Measurements from ENCODE around the gene SAP30BP. TPM values are rescaled to one million over a fixed set of nuclear protein-coding genes. Genes with fewer than 3 reads are reported as not detected.

Gene SAP30BP
- total RNA-seq, 1 donor from 2014 or later = 125 TPM

GRCh38 chr17:75757086-75757681 lies 90.0 kb downstream of the SAP30BP start:
- peaks cover 9% of the 10 kb centered on the region for H3K4me1 Mint-ChIP-seq (ENCODE audit: unreplicated experiment)
- no peaks in the 10 kb centered on the region for H3K9me3 Mint-ChIP-seq (ENCODE audit: unreplicated experiment)
- no peak overlapping the region for H3K4me3 Mint-ChIP-seq (ENCODE audit: unreplicated experiment)
- TF ChIP-seq CTCF (IDR thresholded peaks at IDR 0.05; ENCODE audit: unreplicated experiment) = no peak
- DNase-seq (ENCODE audit: low spot score) = no peak
- H3K27me3 Mint-ChIP-seq (ENCODE audit: unreplicated experiment) = peaks cover 8% of the 10 kb centered on the region
- peaks cover 3% of the 10 kb centered on the region for H3K36me3 Mint-ChIP-seq (ENCODE audit: low read depth, unreplicated experiment)
- H3K27ac Mint-ChIP-seq (ENCODE audit: unreplicated experiment) = no peak overlapping the region

Other genes with a start within 250 kb of the SAP30BP start
- 111 TPM for gene TMEM94, start 210.7 kb upstream of the SAP30BP start, total RNA-seq (ENCODE audit: unreplicated experiment)
- 47.8 TPM for gene CASKIN2, start 151.8 kb upstream of the SAP30BP start, total RNA-seq (ENCODE audit: unreplicated experiment)
- 18.8 TPM for gene TSEN54, start 150.8 kb upstream of the SAP30BP start, total RNA-seq (ENCODE audit: unreplicated experiment)
- 34.4 TPM for gene LLGL2, start 141.6 kb upstream of the SAP30BP start, total RNA-seq (ENCODE audit: unreplicated experiment)
- 224 TPM for gene MYO15B, start 79.5 kb upstream of the SAP30BP start, total RNA-seq (ENCODE audit: unreplicated experiment)
- 1.1 TPM for gene SMIM5, start 33.9 kb upstream of the SAP30BP start, total RNA-seq (ENCODE audit: unreplicated experiment)
- 40.2 TPM for gene RECQL5, start 184 bp upstream of the SAP30BP start, total RNA-seq (ENCODE audit: unreplicated experiment)
- 0.54 TPM for gene ITGB4, start 54.1 kb downstream of the SAP30BP start, total RNA-seq (ENCODE audit: unreplicated experiment)
- gene GALK1, start 97.9 kb downstream of the SAP30BP start, total RNA-seq (ENCODE audit: unreplicated experiment) = 18.0 TPM
- 28.8 TPM for gene UNK, start 117.5 kb downstream of the SAP30BP start, total RNA-seq (ENCODE audit: unreplicated experiment)
- gene UNC13D, start 177.1 kb downstream of the SAP30BP start, total RNA-seq (ENCODE audit: unreplicated experiment) = 11.5 TPM
- 69.6 TPM for gene WBP2, start 188.0 kb downstream of the SAP30BP start, total RNA-seq (ENCODE audit: unreplicated experiment)
- gene TRIM47, start 211.2 kb downstream of the SAP30BP start, total RNA-seq (ENCODE audit: unreplicated experiment) = 4.4 TPM
- gene TRIM65, start 229.6 kb downstream of the SAP30BP start, total RNA-seq (ENCODE audit: unreplicated experiment) = 14.1 TPM
- 78.2 TPM for gene MRPL38, start 237.5 kb downstream of the SAP30BP start, total RNA-seq (ENCODE audit: unreplicated experiment)

Data from endothelial cell (in vitro differentiated cells).